Renal cortex interstitium (tissue), 15 donors: ENCODE results near the gene SIX5. TPM values are rescaled to one million over a fixed set of nuclear protein-coding genes. Genes with fewer than 3 reads are reported as not detected.

Experiments
- DNase-seq, 11 donors: peaks; one replicate each; pipeline ENCODE4 v3.0.0-alpha.2; 2013; ENCODE audit warnings: low read depth in 9 of 11, low spot score in 4 of 11; ENCODE audit errors: extremely low read depth in 1 of 11
- long read RNA-seq, 16 experiments: transcript quantifications; one replicate each; lab custom pipeline, GENCODE V29; 2026
- polyA plus RNA-seq, 3 donors: library from polyadenylated mRNA; unstranded; fragments of 120-200 nt; gene quantifications; one replicate each; pipeline ENCODE4 v1.2.1, GENCODE V29; 2013; ENCODE audit not compliant: insufficient read length in 3 of 3

SIX5 gene
- polyA plus RNA-seq: 10 to 100 TPM; 13.9 to 28.1 (median 22.7) TPM
- long read RNA-seq, donor 1, transcript SIX5-205 (3 exons, 2,943 nt): major isoform, 6 of 11 reads
- long read RNA-seq, donor 1, partial matches to known transcripts: 5 of 11 reads
- long read RNA-seq, donor 1, other reads (novel, unspliced or antisense): 0 of 11 reads
- long read RNA-seq, donor 2, partial matches to known transcripts: 0 of 3 reads
- long read RNA-seq, donor 2, other reads (novel, unspliced or antisense): 0 of 3 reads
- long read RNA-seq, donor 3, transcript SIX5-205 (3 exons, 2,943 nt): major isoform, 11 of 16 reads
- long read RNA-seq, donor 3, partial matches to known transcripts: 5 of 16 reads
- long read RNA-seq, donor 3, other reads (novel, unspliced or antisense): 0 of 16 reads
- long read RNA-seq, donor 4, transcript SIX5-205 (3 exons, 2,943 nt): major isoform, 8 of 9 reads
- long read RNA-seq, donor 4, partial matches to known transcripts: 0 of 9 reads
- long read RNA-seq, donor 4, other reads (novel, unspliced or antisense): 0 of 9 reads
- long read RNA-seq, donor 5, transcript SIX5-205 (3 exons, 2,943 nt): major isoform, 10 of 59 reads
- long read RNA-seq, donor 5, partial matches to known transcripts: 49 of 59 reads
- long read RNA-seq, donor 5, other reads (novel, unspliced or antisense): 0 of 59 reads
- long read RNA-seq, donor 6, transcript SIX5-205 (3 exons, 2,943 nt): major isoform, 6 of 12 reads
- long read RNA-seq, donor 6, partial matches to known transcripts: 5 of 12 reads
- long read RNA-seq, donor 6, other reads (novel, unspliced or antisense): 0 of 12 reads
- long read RNA-seq, donor 7, partial matches to known transcripts: 0 of 1 reads
- long read RNA-seq, donor 7, other reads (novel, unspliced or antisense): 0 of 1 reads
- long read RNA-seq, donor 8, transcript SIX5-205 (3 exons, 2,943 nt): major isoform, 8 of 18 reads
- long read RNA-seq, donor 8, partial matches to known transcripts: 10 of 18 reads
- long read RNA-seq, donor 8, other reads (novel, unspliced or antisense): 0 of 18 reads
- long read RNA-seq, donor 9, partial matches to known transcripts: 14 of 16 reads
- long read RNA-seq, donor 9, other reads (novel, unspliced or antisense): 0 of 16 reads
- long read RNA-seq, donor 10, partial matches to known transcripts: 23 of 27 reads
- long read RNA-seq, donor 10, other reads (novel, unspliced or antisense): 0 of 27 reads
- long read RNA-seq, donor 11, partial matches to known transcripts: 0 of 5 reads
- long read RNA-seq, donor 11, other reads (novel, unspliced or antisense): 0 of 5 reads
- long read RNA-seq, donor 12, partial matches to known transcripts: 0 of 1 reads
- long read RNA-seq, donor 12, other reads (novel, unspliced or antisense): 0 of 1 reads
- long read RNA-seq, donor 13, transcript SIX5-205 (3 exons, 2,943 nt): major isoform, 11 of 33 reads
- long read RNA-seq, donor 13, partial matches to known transcripts: 21 of 33 reads
- long read RNA-seq, donor 13, other reads (novel, unspliced or antisense): 0 of 33 reads
- long read RNA-seq, donor 14, transcript SIX5-205 (3 exons, 2,943 nt): major isoform, 5 of 5 reads
- long read RNA-seq, donor 14, partial matches to known transcripts: 0 of 5 reads
- long read RNA-seq, donor 14, other reads (novel, unspliced or antisense): 0 of 5 reads
- long read RNA-seq, donor 15, partial matches to known transcripts: 0 of 2 reads
- long read RNA-seq, donor 15, other reads (novel, unspliced or antisense): 0 of 2 reads
- long read RNA-seq, donor 16, transcript SIX5-205 (3 exons, 2,943 nt): major isoform, 21 of 48 reads
- long read RNA-seq, donor 16, partial matches to known transcripts: 24 of 48 reads
- long read RNA-seq, donor 16, other reads (novel, unspliced or antisense): 0 of 48 reads

- peak; percentile 94 to 99 (median 97) for DNase-seq
Observed at GRCh38 chr19:45768984-45769782, at the start of gene SIX5. Gene SIX5 (minus strand): TSS chr19:45769252. CDS start chr19:45768844, 408 bp downstream.

- DNase-seq: no peak
Observed at GRCh38 chr19:45817725-45818301, 48.8 kb upstream of the SIX5 start.

GRCh38 chr19:45817010-45817724, 48.1 kb upstream of the SIX5 start:
- peak; percentile 80 to 95 (median 90) for DNase-seq

- DNase-seq: no peak
Observed at GRCh38 chr19:45816236-45817009, 47.4 kb upstream of the SIX5 start.

- peak in 8 of 11 donors; percentile 50 to 70 (median 64) for DNase-seq
Observed at GRCh38 chr19:45815481-45816216, 46.6 kb upstream of the SIX5 start.

GRCh38 chr19:45814851-45815480, 45.9 kb upstream of the SIX5 start, which contains the start of gene RSPH6A:
Gene RSPH6A (minus strand): TSS chr19:45815308. CDS start chr19:45815176, 132 bp downstream.
- DNase-seq: no peak

GRCh38 chr19:45814166-45814780, 45.2 kb upstream of the SIX5 start:
- no peak for DNase-seq

- DNase-seq: no peak
Observed at GRCh38 chr19:45812297-45812696, 43.2 kb upstream of the SIX5 start.

GRCh38 chr19:45809643-45810159, 40.6 kb upstream of the SIX5 start:
- no peak for DNase-seq

GRCh38 chr19:45805719-45806118, 36.7 kb upstream of the SIX5 start:
- no peak for DNase-seq

GRCh38 chr19:45804959-45805230, 35.8 kb upstream of the SIX5 start:
- DNase-seq: no peak

- DNase-seq: no peak
Observed at GRCh38 chr19:45804140-45804958, 35.3 kb upstream of the SIX5 start.

GRCh38 chr19:45801603-45802175, 32.6 kb upstream of the SIX5 start:
- no peak for DNase-seq
